ENCODE measurements around the gene GNL2. TPM values are rescaled to one million over a fixed set of nuclear protein-coding genes. Genes with fewer than 3 reads are reported as not detected.
"Not testable (repeated sequence)": the region's sequence is repeated elsewhere in the genome, so short reads cannot be mapped to it uniquely, and the experiment has no call there.

The GNL2 gene
- total RNA-seq, 4 donors from 2014 or later, result 25.1 to 58.2 (median 34.2) TPM

DNA sequence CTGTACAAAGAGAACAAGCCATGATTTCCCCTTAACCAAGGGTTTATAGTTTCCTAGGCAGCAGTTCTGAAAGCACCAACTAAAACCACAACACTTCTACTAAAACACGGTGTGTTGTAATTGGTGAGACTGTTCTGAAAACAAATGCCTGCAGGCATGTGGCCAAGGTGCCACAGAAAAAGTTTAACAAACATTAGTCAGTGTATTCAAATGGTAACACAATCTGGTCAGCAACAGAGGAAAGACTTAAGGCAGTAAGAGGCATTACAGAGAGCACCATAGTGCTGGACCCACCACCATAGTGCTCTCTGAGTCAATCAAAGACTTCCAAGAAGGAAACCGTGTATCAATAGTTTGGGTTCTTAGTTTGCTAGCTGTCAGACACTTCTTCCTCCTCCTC, 58.4 kb downstream of the GNL2 start:
- DNase-seq (ENCODE audit: low spot score in 2 of 2), result peak in 1 of 2 donors; percentile 34
- intact Hi-C loops (cut with DNase I; ENCODE audit: low total_unique reads), result no loop called here
- TF ChIP-seq, protein P1, sequence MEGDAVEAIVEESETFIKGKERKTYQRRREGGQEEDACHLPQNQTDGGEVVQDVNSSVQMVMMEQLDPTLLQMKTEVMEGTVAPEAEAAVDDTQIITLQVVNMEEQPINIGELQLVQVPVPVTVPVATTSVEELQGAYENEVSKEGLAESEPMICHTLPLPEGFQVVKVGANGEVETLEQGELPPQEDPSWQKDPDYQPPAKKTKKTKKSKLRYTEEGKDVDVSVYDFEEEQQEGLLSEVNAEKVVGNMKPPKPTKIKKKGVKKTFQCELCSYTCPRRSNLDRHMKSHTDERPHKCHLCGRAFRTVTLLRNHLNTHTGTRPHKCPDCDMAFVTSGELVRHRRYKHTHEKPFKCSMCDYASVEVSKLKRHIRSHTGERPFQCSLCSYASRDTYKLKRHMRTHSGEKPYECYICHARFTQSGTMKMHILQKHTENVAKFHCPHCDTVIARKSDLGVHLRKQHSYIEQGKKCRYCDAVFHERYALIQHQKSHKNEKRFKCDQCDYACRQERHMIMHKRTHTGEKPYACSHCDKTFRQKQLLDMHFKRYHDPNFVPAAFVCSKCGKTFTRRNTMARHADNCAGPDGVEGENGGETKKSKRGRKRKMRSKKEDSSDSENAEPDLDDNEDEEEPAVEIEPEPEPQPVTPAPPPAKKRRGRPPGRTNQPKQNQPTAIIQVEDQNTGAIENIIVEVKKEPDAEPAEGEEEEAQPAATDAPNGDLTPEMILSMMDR (IDR thresholded peaks at IDR 0.05), result no peak
- no peak for TF ChIP-seq POLR2A (IDR thresholded peaks at IDR 0.05)
- WGBS, 2 donors, result 86 to 90% methylated on average over 2 of the region's 2 CpGs
- no peak overlapping the region for H3K4me3 ChIP-seq (ENCODE audit: low read depth, poor library complexity, severe bottlenecking)

DNA sequence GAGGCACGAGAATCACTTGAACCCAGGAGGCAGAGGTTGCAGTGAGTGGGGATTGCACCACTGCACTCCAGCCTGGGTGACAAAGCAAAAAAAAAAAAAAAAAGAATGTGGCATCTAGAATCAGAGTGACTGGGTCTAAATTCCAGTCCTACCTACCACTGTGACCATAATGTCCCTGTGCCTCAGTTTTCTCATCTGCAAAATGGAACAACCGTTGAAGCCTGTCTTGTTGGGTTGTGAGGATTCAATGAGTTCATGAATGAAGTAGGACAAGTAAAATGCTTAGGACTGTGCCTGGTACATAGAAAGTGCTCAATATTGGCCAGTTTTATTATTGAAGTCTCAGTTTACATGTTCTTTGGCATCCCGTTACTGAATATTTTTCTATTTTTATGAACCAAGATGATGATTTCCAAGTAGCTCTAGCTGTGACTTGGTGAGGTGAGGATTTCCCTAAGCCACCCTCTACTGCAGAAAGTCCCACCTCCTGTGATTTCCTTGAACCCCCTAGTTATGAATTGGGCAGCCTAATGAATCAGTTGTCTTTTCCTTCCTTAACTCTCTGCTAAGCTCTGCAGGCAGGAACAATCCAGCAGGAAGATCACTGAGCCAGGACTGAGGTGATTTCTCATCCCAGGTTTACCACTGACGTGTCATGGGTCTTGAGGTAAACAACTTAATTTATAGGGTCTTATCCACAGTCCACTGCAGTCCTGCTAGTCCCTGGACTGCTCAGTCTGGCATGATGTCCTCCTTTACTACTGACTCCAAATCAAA, 62.2 kb downstream of the GNL2 start:
- intact Hi-C loops (cut with DNase I; ENCODE audit: low total_unique reads), result no loop called here
- DNase-seq (ENCODE audit: low spot score in 2 of 2), result peak in 1 of 2 donors; percentile 20
- TF ChIP-seq, protein P1 (IDR thresholded peaks at IDR 0.05), result no peak
- no peak for TF ChIP-seq POLR2A (IDR thresholded peaks at IDR 0.05)
- WGBS, 2 donors, result 85 to 95% methylated on average over 4 of the region's 4 CpGs
- H3K4me3 ChIP-seq (ENCODE audit: low read depth, poor library complexity, severe bottlenecking), result no peak overlapping the region

DNA sequence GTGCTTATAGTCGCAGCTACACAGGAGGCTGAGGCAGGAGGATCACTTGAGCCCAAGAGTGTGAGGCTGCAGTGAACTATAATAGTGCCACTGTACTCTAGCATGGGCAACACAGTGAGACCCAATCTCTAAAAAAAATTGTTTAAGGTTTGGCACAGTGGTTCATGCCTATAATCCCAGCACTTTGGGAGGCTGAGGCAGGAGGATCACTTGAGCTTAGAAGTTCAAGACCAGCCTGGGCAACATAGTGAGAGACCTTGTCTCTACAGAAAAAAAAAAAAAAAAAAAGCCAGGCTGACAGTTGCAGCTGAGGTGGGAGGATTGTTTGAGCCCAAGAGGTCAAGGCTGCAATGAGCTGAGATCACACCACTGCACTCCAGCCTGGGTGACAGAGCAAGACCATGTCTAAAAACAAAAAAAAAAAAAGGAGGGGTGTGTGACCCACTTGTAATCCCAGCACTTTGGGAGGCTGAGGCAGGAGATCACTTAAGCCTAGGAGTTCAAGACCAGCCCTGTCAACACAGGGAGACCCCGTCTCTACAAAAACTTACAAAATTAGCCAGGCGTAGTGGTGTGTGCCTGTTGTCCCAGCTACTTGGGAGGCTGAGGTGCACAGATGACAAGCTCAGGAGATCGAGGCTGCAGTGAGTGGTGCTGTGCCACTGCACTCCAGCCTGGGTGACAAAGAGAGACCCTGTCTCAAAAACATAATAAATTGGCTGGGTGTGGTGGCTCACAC, 63.1 kb downstream of the GNL2 start:
- intact Hi-C loops (cut with DNase I; ENCODE audit: low total_unique reads); DNase-seq (ENCODE audit: low spot score in 2 of 2); H3K4me3 ChIP-seq (ENCODE audit: low read depth, poor library complexity, severe bottlenecking): not testable (repeated sequence)
- 88 to 90% methylated on average over 4 of the region's 4 CpGs for WGBS, 2 donors

DNA sequence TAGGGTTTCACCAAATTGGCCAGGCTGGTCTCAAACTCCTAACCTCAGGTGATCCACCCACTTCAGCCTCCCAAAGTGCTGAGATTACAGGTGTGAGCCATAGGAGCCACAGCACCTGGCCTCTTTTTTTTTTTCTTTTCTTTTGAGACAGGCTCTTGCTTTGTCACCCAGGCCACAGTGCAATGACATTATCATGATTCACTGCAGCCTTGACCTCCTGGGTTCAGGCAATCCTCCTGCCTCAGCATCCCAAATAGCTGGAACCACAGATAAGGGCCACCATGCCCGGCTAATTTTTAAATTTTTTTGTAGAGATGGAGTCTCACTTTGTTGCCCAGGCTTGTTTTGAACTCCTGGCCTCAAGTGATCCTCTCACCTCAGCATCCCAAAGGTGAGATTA, 65.8 kb downstream of the GNL2 start:
- H3K4me3 ChIP-seq (ENCODE audit: low read depth, poor library complexity, severe bottlenecking); DNase-seq (ENCODE audit: low spot score in 2 of 2); intact Hi-C loops (cut with DNase I; ENCODE audit: low total_unique reads): not testable (repeated sequence)
- 93 to 100% methylated on average over 1 of the region's 1 CpG for WGBS, 2 donors

DNA sequence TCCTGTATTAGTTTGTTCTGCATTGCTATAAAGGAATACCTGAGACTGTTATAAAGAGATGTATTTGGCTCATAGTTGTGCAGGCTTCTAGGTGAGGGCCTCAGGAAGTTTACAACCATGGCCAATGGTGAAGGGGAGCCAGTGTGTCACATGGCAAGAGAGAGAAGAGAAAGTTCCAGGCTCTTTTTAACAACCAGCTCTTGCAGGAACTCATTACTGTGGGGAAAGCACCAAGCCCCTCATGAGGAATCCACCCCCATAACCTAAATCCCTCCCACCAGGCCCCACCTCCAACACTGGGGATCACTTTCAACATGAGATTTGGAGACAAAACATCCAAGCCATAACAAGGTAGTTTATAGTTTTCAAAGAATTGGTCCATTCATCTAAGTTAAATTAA, 76.1 kb downstream of the GNL2 start:
- no peak for TF ChIP-seq POLR2A (IDR thresholded peaks at IDR 0.05)
- TF ChIP-seq, protein P1 (IDR thresholded peaks at IDR 0.05), result no peak
- no peak overlapping the region for H3K4me3 ChIP-seq (ENCODE audit: low read depth, poor library complexity, severe bottlenecking)

DNA sequence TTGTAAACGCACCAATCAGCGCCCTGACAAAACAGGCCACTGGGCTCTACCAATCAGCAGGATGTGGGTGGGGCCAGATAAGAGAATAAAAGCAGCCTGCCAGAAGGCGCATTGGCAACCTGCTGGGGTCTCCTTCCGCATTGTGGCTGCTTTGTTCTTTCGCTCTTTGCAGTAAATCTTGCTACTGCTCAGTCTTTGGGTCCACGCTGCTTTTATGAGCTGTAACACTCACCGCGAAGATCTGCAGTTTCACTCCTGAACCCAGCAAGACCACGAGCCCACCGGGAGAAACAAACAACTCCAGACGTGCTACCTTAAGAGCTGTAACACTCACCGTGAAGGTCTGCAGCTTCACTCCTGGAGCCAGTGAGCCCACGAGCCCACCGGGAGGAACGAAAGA, 76.8 kb downstream of the GNL2 start:
- WGBS, 2 donors, result 74 to 86% methylated on average over 15 of the region's 15 CpGs

More for the DNA sequence above, 76.1 kb downstream of the GNL2 start:
- intact Hi-C loops (cut with DNase I; ENCODE audit: low total_unique reads), result no loop called here
- DNase-seq (ENCODE audit: low spot score in 2 of 2), result no peak

DNA sequence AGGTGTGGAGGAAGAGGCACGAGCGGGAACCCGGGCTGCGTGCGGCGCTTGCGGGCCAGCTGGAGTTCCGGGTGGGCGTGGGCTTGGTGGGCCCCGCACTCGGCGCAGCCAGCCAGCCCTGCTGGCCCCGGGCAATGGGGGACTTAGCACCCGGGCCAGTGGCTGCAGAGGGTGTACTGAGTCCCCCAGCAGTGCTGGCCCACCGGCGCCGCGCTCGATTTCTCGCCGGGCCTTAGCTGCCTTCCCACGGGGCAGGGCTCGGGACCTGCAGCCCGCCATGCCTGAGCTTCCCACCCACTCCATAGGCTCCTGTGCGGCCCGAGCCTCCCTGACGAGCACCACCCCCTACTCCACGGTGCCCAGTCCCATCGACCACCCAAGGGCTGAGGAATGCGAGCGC, 77.5 kb downstream of the GNL2 start:
- DNase-seq (ENCODE audit: low spot score in 2 of 2); intact Hi-C loops (cut with DNase I; ENCODE audit: low total_unique reads); H3K4me3 ChIP-seq (ENCODE audit: low read depth, poor library complexity, severe bottlenecking): not testable (repeated sequence)
- 92% methylated on average over 21 of the region's 31 CpGs; no CpG with 5 or more reads in 1 of the 2 donors for WGBS, 2 donors

More for the DNA sequence above, 76.8 kb downstream of the GNL2 start:
- DNase-seq (ENCODE audit: low spot score in 2 of 2); H3K4me3 ChIP-seq (ENCODE audit: low read depth, poor library complexity, severe bottlenecking); intact Hi-C loops (cut with DNase I; ENCODE audit: low total_unique reads): not testable (repeated sequence)
